ENCODE results near the gene SLU7. TPM values are rescaled to one million over a fixed set of nuclear protein-coding genes. Genes with fewer than 3 reads are reported as not detected.

The SLU7 gene
- total RNA-seq (2014; rRNA removed): 44.5 and 56.9 TPM in 2 replicates
- polyA plus RNA-seq (2012): 32.2 TPM

DNA sequence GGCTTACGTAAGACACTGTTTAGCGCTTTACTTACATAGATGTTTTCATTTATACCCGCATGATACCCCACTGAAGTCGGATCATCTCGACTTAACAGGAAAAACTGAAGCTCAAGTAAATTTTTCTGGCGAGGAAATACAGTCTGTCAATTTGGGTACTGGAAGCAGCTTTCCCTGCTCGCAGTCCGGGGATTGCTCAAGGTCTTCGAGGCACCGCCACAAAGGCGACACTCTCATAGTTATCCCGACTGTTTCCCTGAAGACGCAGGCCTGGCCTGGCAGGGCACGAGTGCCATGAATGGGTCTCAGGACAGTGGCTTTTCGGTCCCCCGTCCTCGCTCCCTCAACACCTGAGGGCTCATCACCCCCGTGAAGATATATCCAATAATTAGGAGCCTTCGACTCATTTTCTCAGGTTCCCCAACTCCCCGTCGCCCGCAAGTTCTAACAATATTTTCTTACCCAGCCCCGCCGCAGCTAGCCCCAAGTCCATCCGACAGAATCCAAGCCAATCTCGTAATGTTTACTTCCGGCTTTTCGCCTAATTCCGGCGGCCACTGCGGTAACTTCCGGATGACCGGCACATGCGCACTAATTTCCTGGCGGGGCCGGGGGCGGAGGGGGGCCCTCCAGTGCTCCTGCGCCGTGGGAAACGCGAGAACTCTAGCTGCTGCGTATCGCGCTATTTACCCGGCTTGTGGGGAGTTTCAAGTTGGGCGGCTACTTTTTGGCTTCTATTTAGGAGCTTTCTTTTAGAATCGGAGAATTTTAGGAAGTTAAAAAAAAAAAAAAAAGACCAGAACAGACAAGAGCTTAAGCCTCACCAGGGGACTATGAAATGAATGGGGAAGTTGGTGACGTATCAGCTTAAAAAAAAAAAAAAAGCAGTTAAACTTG is at the start of gene SLU7:
SLU7 (minus strand) TSS at position 521 of the 897 bp plus-strand sequence. CDS start 3,787 bp downstream, outside the sequence.
- DNase-seq (ENCODE audit: low read depth): peak; percentile 94

DNA sequence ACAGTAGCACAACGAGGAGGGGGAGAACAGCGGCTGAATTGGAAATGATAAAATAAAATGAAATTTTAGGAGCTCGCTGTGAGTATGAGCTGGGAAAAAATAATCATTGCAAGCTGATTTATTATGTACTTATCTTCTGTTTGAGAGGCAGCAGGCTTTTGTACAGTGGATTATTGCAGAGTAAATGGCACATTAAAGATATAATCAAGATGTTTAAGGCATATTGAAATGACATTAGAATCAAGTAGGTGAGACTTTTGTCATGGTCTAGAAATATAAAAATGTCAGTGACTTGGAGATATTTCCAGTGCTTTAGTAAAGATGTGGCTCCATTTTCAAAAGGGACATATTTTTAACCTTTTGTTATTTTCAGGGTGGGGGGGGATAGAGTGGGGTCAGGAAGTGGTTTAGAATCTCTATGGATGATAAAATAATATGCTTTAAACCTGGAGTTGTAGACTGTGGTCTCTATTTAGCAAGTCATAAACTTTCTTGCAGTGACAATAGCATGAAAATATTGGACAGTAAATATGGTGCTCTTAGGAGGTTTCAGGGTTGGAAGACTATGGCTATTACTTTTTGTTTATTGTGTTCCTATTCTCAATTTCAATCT is 49.6 kb upstream of the SLU7 start:
- no peak for DNase-seq (ENCODE audit: low read depth)

DNA sequence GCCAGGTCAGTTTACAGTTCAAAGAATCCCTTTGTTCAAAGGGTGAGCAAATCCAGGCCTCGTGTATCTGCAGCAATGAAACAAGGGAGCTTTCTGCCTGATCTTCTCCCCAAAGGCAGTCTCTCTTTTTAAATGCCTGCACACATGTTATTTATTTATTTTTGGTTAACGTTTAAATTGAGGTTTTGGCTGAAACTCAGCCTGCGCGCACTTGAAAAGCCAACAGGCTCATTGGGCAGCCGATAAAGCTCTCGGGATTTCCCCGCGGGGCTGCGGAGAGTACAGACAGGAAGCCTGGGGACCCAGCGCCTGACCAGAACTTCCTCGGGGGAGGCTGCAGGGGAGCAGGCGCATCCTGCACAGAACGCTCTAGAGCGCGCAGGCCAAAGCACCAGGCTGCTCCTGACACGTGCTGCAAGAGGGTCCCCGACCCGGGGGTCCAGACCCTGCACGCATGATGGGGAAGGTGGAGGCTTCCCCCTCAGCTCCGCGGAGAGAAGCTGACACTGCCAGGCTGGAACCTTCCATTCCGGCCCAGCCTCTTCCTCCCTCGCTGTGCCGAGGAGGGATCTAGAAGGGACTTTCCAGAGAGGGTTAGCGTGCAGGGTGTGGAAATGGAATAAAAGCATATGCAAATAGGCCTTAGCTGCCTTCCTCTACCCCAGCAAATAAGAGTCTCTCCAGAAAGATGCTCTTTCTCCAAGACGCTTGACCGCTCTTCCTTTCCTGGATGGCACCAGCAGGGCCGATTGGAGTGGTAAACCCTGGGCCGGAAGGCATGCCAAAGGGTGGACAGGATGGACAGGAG is 48.9 kb upstream of the SLU7 start:
- DNase-seq (ENCODE audit: low read depth): no peak

DNA sequence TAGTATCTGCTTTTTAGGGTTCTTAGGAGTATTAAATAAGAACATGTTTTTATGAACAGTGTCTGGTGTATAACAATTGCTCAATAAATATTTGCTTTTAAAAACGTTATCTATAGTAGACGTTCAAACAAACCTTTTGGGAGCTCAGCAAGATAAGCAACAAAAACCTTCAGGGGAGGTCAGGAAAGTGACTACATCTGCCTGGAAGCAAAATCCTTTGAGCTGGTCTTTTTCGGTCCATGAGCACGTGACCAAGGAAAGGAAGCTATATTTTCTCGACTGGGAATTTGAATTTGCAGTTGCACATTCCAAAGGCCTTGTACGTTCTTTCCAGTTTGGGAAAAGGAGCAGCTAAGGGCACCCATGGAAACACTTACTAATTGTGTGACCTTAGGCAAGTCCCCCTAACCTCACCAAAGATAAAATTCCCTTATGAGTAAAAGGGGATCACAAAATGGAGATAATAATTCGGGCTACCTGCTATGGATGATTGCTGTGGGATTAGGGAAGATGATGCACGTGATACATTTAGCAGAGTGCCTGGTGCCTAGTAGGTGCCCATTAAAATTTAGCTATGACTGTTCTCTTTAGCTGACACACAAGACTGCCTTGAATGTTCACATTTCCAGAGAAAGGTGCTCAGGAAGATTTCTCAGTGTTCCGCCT is 48.1 kb upstream of the SLU7 start:
- no peak for DNase-seq (ENCODE audit: low read depth)

DNA sequence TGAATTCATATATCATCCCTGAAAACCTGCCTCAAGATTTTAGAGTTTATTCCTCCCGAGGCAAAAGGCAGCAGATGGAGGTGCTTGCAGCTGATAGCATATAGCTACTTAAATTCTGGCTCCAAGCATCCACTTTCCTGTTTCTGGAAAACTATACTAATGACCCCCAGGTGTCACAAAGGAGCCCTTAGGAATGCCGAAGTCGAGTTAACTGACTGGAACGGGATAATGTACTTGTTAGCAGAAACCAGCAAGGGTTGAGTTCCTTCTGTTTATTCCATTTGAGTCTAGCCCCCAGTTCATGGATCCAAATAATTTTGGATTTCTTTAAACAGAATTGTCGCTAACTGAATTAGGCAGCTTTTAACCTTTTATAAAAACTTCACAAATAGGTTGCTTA is 47.2 kb upstream of the SLU7 start:
- no peak for DNase-seq (ENCODE audit: low read depth)

DNA sequence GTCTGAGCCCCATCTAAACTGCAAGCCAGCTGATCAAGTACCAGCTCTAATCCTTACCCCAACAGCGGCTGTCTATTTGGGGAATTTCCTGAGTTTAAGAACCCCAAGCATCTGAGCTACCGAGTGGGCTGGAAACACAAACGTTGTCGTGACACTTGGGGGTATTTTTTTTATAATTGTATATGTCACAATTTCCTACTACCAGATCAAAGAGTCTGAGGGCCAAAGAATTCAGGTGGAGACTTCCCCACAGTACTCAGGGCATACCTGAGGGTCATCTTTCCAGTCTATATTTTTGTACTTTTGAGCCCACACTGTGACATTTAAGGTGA is 45.6 kb upstream of the SLU7 start:
- DNase-seq (ENCODE audit: low read depth): no peak

DNA sequence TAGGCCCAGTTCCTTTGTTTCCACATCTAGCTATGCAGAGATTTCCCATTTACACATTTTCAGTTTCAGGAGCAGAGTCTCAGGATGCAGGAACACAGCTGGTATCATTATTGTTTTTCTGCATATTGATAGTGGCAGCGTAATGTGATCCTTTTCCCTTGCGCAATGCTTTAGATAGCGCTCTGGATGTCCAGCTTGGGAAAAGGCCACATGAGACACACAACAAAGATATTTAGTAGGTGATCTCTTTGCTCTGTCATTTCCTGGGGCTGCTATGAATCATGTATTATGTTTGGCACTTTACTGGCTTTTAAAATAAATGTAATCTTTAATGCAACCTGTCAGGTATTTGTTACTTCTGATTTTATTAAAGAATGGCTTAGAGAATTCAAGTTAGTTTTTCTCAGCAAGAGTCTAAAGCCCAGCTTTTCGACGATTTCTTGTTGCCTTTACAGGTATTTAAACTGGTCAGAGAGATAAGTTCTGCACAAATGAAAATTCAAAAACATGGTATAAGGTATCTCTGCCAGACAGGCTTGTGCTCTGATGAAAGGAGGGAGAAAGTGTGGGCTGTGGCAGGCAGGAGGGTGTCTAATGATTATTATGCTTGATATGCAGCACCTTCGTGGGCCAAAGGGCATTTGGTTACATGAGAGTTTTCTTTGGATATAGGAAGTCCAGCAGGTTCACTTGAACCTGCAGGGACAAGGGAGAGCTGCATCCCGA is 45.0 kb upstream of the SLU7 start:
- peak; percentile 70 for DNase-seq (ENCODE audit: low read depth)

DNA sequence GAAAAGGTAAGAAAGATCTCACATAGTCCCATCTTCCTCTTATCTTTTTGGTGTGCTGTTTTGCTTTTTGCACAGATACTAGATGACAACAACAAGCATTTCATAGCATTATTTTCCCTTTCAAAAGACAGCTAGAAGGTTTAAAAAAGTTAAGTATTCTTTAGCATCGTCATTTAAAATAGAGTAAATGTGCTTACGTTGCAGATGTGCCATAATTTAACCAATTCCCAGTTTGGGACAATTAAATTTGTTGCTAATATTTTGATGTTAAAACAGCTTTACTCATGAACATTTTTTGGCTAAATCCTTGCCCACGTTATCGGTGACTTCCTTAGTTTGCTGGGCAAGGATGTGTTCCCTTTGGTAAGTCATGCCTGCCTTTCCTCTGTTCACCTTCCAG is 44.3 kb upstream of the SLU7 start:
- no peak for DNase-seq (ENCODE audit: low read depth)

DNA sequence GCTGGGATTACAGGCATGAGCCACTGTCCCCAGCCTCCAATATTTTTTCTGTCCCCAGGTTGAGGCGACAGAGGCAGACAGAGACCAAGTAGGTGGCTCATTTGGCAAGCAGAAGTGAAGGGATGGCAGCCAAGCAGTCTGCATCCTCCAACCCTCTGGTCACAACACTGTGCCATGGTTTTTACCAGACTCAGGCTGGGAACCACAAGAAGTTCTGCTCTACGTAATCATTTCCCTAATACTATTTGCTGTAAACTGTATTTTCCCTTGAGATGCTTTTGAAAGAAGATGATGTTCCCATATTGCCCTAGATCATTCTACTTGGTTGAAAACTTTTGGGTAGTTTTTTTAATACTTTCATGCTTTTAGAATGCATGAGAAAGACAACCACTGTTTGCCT is 43.3 kb upstream of the SLU7 start:
- DNase-seq (ENCODE audit: low read depth): no peak

DNA sequence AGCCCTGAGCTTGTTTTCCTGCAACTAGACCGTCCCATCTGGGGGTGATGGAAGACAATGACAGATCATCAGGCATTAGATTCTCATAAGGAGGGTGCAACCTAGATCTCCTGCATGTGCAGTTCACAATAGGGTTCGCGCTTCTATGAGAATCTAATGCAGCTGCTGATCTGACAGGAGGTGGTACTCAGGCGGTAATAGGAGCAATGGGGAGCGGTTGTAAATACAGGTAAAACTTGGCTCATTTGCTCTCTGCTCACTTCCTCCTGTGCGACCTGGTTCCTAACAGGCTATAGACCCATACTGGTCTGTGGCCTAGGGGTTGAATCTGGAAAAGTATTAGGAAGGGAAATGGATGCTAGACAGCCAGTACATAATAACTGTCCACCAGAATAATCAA is 42.5 kb upstream of the SLU7 start:
- no peak for DNase-seq (ENCODE audit: low read depth)

DNA sequence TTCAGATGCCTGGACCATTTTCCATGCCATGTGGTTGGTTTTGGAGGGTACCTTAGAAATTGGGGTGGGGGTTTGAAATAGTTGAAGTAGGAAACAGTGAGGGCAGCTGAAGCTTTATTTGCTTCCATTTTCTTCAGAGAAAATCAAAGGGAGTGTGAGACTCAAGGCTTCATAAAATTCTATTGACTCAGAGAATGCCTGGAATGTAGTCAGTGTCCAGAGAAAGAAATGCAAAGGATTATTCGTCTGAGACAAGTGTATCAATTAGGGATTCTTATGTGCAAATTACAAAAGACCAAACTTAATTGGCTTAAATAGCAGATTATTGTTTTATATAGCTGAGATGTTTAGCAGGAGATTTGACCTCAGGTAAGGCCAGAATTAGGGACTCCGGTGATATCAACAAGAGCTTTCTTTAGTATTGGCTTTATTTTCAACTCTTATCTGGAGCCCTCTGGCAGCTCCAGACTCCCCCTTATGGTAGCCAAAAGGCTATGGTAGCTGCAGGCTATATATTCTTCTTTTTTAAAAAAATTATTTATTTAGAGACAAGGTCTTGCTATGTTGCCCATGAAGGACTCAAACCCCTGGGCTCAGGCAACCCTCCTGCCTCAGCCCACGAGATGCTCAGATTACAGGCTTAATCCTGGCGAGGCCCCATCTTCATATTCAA is 41.6 kb upstream of the SLU7 start:
- DNase-seq (ENCODE audit: low read depth): no peak

DNA sequence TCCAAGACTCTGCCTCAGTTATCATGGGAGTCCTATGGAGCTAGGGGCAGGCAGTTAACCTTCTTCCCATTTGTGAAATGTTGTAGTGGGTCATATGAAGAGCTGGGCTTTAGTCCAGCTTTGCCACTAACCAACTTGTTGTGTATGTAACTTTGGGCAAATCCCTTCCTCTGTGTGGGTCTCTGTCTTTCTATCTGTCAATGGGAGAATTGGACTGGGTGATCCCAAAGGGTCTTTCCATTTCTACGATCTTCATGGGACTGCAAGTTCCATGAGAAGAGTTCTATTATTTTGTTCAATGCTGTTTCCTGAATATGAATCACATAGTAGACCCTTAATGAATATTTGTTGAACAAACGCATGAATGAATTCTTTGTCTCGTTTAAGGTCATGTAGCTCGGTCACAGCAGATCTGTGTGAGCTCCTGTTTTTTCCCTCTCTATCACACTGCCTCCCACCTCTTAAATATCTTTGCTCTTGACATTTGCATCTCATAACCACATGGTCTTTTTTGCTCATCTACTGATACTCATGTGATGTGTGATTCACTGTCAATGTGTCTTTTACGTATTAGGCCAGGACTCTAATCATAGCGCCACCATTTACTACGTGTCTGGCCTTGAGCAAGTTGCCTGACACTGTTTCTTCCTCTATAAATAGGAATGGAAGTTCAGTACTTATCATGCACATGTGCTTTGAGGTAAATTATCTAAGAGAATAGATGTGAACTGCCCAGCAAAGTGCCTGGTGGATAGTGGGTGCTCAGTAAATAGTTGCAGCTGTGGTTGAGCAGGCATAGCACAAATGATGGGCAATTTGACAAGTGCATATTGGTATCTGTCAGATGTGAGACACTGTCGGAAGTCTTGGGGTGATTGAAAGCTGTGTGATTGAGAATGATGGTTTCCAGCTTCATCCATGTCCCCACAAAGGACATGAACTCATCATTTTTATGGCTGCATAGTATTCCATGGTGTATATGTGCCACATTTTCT is 40.2 kb upstream of the SLU7 start:
- no peak for DNase-seq (ENCODE audit: low read depth)

DNA sequence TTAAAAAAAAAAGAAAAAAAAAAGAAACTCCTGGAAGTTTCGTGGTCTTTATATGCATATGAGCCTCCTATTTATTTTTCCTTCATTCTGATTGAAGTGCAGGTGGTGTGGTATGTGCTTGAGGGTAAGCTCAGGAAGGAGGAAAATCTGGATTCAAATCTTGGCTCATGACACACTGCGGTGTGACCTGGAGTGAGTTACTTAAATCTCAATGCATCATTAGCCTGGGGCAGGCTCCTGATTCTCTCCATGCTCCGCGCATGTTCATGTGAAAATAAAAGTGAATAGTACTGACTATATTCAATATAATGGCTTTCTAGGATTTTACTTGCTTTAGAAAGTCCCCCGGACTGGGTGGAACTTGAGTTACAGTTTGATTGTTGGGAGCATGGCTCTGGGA is 38.4 kb upstream of the SLU7 start:
- DNase-seq (ENCODE audit: low read depth): no peak

DNA sequence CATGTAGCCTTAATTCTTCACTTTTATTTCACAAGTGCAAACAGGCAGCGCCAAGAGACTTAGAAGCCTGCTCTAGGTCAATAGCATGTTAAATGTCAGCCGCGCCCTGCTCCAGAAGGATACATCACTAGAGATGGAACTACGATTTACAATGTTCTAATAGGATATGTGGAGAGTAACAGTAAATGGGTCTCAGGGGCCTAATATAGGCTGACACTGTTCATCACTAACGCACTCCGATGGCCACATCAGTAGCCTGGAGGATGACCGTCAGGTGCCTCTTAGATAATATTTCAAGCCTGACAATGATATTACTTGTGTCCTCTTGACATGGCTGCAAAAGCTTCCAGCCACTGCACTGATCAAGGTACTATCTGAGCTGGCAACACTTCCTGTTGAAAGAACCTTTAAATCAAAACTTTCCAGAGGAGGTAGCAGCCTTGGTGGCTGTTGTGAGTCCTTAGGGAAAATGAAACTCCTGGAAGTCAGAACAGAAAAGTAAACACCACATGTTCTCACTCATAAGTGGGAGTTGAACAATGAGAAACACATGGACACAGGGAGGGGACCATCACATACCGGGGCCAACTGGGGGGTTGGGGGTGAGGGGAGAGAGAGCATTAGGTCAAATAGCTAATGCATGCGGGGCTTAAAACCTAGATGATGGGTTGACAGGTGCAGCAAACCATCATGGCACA is 37.7 kb upstream of the SLU7 start:
- DNase-seq (ENCODE audit: low read depth): no peak

DNA sequence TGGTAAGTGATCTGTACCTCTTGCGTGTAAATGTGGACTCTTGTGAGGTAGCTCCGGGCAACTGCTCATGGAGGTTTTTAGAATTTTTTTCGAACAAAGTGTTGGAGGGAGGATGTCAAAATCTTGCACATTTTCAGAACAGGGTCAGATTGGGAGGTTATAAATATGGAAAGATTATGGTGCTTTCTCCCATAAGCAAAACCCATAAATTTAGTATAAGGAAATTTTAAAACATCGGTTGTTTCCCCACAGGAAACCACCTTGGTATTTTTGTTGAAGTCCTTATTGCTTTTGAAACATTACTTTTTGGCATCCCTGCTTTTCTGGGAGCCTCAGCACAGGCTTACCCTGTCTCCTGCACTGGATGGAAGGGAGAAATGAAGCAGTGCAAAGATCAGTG is 36.7 kb upstream of the SLU7 start:
- no peak for DNase-seq (ENCODE audit: low read depth)

DNA sequence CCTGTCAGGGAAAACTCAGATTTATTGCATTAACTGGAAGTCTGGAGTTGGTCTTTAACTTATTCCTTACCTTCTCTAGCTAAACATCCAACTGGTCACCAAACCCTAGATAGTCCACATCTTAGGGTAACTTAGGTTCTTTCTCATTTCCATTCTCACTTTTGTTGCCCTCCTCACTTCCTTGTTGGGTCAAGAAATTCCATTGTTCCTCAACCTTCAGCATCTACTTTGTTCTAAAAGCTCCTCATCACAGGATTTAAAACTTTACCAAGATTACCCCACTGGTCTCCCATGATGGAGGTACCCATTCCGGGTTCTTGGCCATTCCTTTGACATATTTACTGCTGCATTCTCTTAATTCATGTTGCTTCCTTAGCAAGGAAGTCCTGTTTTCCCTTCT is 34.9 kb upstream of the SLU7 start:
- DNase-seq (ENCODE audit: low read depth): no peak

DNA sequence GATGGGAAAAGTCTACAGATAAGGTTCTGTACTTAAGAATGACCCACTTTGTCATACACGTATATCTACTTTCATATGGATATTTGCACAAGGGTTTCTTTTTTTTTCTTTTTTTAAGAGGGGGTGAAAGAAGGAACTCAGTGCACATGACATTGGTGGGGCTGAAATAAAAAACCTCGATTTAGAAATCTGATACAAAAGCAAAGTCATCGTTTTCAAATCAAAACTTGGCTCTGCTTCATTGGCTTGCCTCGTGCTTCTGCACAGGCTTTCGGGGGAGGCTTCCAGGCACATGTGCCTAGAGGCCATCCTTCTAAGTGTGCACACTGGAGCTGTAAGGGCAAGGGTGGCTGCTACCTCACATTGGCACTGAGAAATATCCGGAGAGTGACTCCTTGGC is 33.9 kb upstream of the SLU7 start:
- DNase-seq (ENCODE audit: low read depth): no peak

DNA sequence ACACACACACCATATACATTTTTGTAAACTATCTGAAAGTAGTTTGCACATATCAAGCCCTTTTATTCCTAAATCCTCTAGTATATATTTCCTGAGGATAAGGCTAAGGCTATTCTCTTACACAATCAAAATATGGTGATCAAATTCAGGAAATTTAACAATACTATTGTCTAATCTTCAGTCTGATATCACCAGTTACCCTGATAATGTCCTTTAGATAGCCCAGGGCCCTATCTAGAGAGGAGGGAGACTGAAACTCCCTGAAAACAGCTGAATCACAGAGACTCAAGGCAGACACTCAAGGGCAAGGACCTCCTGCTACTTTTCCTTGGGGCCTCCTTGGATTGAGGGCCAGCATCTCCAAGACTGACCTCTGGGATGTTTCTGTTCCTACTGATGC is 33.2 kb upstream of the SLU7 start:
- no peak for DNase-seq (ENCODE audit: low read depth)

DNA sequence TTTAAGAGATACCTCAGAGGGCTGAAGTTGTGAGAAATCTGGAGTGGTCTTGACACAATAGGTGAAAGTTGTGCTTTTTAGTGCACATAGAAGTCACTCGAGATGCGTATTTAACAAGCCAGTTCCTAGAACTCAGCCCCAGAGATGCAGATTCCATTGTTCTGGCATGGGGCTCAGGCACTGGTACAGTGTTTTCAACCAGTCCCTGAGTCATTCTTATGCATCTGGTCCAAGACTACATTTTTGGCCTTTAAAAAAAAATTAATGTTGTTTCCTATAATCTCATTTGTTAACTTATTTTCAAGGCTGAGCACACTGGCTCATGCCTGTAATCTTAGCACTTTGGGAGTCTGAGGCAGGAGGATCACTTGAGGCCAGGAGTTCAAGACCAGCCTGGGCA is 32.4 kb upstream of the SLU7 start:
- DNase-seq (ENCODE audit: low read depth): no peak
